IPS-18c (cell line): ENCODE results near the gene SNAPIN.
A peak's percentile ranks its signal among the peaks of the same experiment; 100 is the strongest.
"Not testable (repeated sequence)": the region's sequence is repeated elsewhere in the genome, so short reads cannot be mapped to it uniquely, and the experiment has no call there.

Experiments
- H3K4me3 ChIP-seq: 2 replicates; pipeline ENCODE4 v1.7.0; 2013; ENCODE audit warnings: low read depth, mild to moderate bottlenecking, low read length, moderate library complexity; ENCODE audit not compliant: insufficient read depth
- H3K9me3 ChIP-seq: one replicate; pipeline ENCODE4 v1.6.1; 2013; ENCODE audit warnings: mild to moderate bottlenecking, low read length, moderate library complexity; ENCODE audit not compliant: control insufficient read depth, insufficient read depth

The SNAPIN gene

GRCh38 chr1:153638261-153638660, 20.2 kb upstream of the SNAPIN start:
- H3K9me3 ChIP-seq, result no peaks in the 10 kb centered on the region
- H3K4me3 ChIP-seq, result no peak overlapping the region

GRCh38 chr1:153639280-153639679, 19.2 kb upstream of the SNAPIN start:
- H3K9me3 ChIP-seq, result no peaks in the 10 kb centered on the region

GRCh38 chr1:153640213-153640612, 18.3 kb upstream of the SNAPIN start:
- H3K9me3 ChIP-seq, H3K4me3 ChIP-seq: not testable (repeated sequence)

More at GRCh38 chr1:153639280-153639679, 19.2 kb upstream of the SNAPIN start:
- no peak overlapping the region for H3K4me3 ChIP-seq

GRCh38 chr1:153640861-153641260, 17.6 kb upstream of the SNAPIN start:
- H3K9me3 ChIP-seq, result no peaks in the 10 kb centered on the region
- H3K4me3 ChIP-seq, result no peak overlapping the region

- H3K4me3 ChIP-seq, result no peak overlapping the region
- H3K9me3 ChIP-seq, result no peaks in the 10 kb centered on the region
Observed at GRCh38 chr1:153642161-153642560, 16.3 kb upstream of the SNAPIN start.

GRCh38 chr1:153643100-153643499, 15.4 kb upstream of the SNAPIN start:
- H3K4me3 ChIP-seq, result no peak overlapping the region
- no peaks in the 10 kb centered on the region for H3K9me3 ChIP-seq

- H3K9me3 ChIP-seq, result no peaks in the 10 kb centered on the region
- H3K4me3 ChIP-seq, result no peak overlapping the region
Observed at GRCh38 chr1:153643816-153644215, 14.7 kb upstream of the SNAPIN start.

GRCh38 chr1:153646672-153647345, 11.7 kb upstream of the SNAPIN start:
- no peaks in the 10 kb centered on the region for H3K9me3 ChIP-seq

GRCh38 chr1:153647346-153647714, 11.2 kb upstream of the SNAPIN start:
- Histone ChIP-seq H3K9me3 (no peaks in the 10 kb centered on the region), H3K4me3 (no peak overlapping the region)

More at GRCh38 chr1:153646672-153647345, 11.7 kb upstream of the SNAPIN start:
- H3K4me3 ChIP-seq, result no peak overlapping the region

- Histone ChIP-seq H3K9me3 (no peaks in the 10 kb centered on the region), H3K4me3 (no peak overlapping the region)
Observed at GRCh38 chr1:153648000-153648643, 10.4 kb upstream of the SNAPIN start.

GRCh38 chr1:153649137-153649862, 9.2 kb upstream of the SNAPIN start:
- no peak overlapping the region for H3K4me3 ChIP-seq

GRCh38 chr1:153649863-153650235, 8.7 kb upstream of the SNAPIN start:
- Histone ChIP-seq H3K4me3 (no peak overlapping the region), H3K9me3 (no peaks in the 10 kb centered on the region)

More at GRCh38 chr1:153649137-153649862, 9.2 kb upstream of the SNAPIN start:
- no peaks in the 10 kb centered on the region for H3K9me3 ChIP-seq

- Histone ChIP-seq H3K9me3 (no peaks in the 10 kb centered on the region), H3K4me3 (no peak overlapping the region)
Observed at GRCh38 chr1:153651771-153652170, 6.7 kb upstream of the SNAPIN start.

- no peak overlapping the region for H3K4me3 ChIP-seq
- no peaks in the 10 kb centered on the region for H3K9me3 ChIP-seq
Observed at GRCh38 chr1:153652805-153653500, 5.5 kb upstream of the SNAPIN start.

- no peak overlapping the region for H3K4me3 ChIP-seq
- no peaks in the 10 kb centered on the region for H3K9me3 ChIP-seq
Observed at GRCh38 chr1:153655333-153655732, 3.2 kb upstream of the SNAPIN start.

- Histone ChIP-seq H3K9me3 (no peaks in the 10 kb centered on the region), H3K4me3 (peak overlapping the region; percentile 98)
Observed at GRCh38 chr1:153659175-153659534, 652 bp downstream of the SNAPIN start.

GRCh38 chr1:153659656-153660055, 1.2 kb downstream of the SNAPIN start:
- Histone ChIP-seq H3K4me3 (no peak overlapping the region), H3K9me3 (no peaks in the 10 kb centered on the region)
